GM19099 (cell line): Measurements from ENCODE around the gene PPP1R1C.

Experiments used
- POLR2A ChIP-seq: IDR thresholded peaks from 3 replicates; pipeline ENCODE4 v1.6.1; 2011; ENCODE audit warnings: low read depth; ENCODE audit not compliant: insufficient read length; ENCODE audit errors: extremely low read depth

PPP1R1C gene

GRCh38 chr2:182088681-182089320 lies 103.1 kb downstream of the PPP1R1C start:
- no peak for TF ChIP-seq POLR2A

GRCh38 chr2:182090486-182090885 lies 104.8 kb downstream of the PPP1R1C start:
- TF ChIP-seq POLR2A = no peak

GRCh38 chr2:182097571-182098164 lies 112.0 kb downstream of the PPP1R1C start:
- TF ChIP-seq POLR2A = no peak

- no peak for TF ChIP-seq POLR2A
These were observed 113.0 kb downstream of the PPP1R1C start for GRCh38 chr2:182098648-182099047.

GRCh38 chr2:182101263-182101662 lies 115.6 kb downstream of the PPP1R1C start:
- no peak for TF ChIP-seq POLR2A

- TF ChIP-seq POLR2A = no peak
These were observed 117.9 kb downstream of the PPP1R1C start for GRCh38 chr2:182103526-182103925.

GRCh38 chr2:182110347-182110746 lies 124.7 kb downstream of the PPP1R1C start:
- no peak for TF ChIP-seq POLR2A

- no peak for TF ChIP-seq POLR2A
These were observed 127.7 kb downstream of the PPP1R1C start for GRCh38 chr2:182113334-182113733.

- no peak for TF ChIP-seq POLR2A
These were observed 129.6 kb downstream of the PPP1R1C start for GRCh38 chr2:182115258-182115657.

- TF ChIP-seq POLR2A = no peak
These were observed 131.1 kb downstream of the PPP1R1C start for GRCh38 chr2:182116774-182117173.

GRCh38 chr2:182117196-182117595 lies 131.5 kb downstream of the PPP1R1C start:
- TF ChIP-seq POLR2A = no peak

GRCh38 chr2:182128821-182129707 lies 143.4 kb downstream of the PPP1R1C start:
- TF ChIP-seq POLR2A = no peak

- TF ChIP-seq POLR2A = no peak
These were observed 147.0 kb downstream of the PPP1R1C start for GRCh38 chr2:182132605-182133004.

GRCh38 chr2:182133195-182133891 lies 147.7 kb downstream of the PPP1R1C start:
- no peak for TF ChIP-seq POLR2A

GRCh38 chr2:182134201-182134600 lies 148.5 kb downstream of the PPP1R1C start:
- no peak for TF ChIP-seq POLR2A
